Mesenchymal stem cell (in vitro differentiated cells and primary cell): ENCODE data around the gene DNAJB11.

Experiments
- DNase-seq: peaks from one replicate; pipeline ENCODE4 v3.0.0-alpha.2; 2013
- H2AFZ ChIP-seq: one replicate; pipeline ENCODE4 v1.6.1; 2013; ENCODE audit warnings: low read depth, mild to moderate bottlenecking, control low read depth, inconsistent platforms, low read length, moderate library complexity
- H2AK5ac ChIP-seq: 2 replicates; pipeline ENCODE4 v1.6.1; 2013; ENCODE audit warnings: low read length, moderate library complexity, mild to moderate bottlenecking, inconsistent platforms; ENCODE audit not compliant: severe bottlenecking
- H2BK120ac ChIP-seq: one replicate; pipeline ENCODE4 v1.6.1; 2013; ENCODE audit warnings: low read depth, mild to moderate bottlenecking, inconsistent platforms, low read length, moderate library complexity
- H2BK12ac ChIP-seq, 2 experiments: one replicate each; pipeline ENCODE4 v1.6.1; 2013; ENCODE audit warnings: inconsistent platforms in 2 of 2, low read length in 2 of 2, mild to moderate bottlenecking in 2 of 2, moderate library complexity in 2 of 2, control low read depth in 1 of 2
- H2BK15ac ChIP-seq: one replicate; pipeline ENCODE4 v1.6.1; 2013; ENCODE audit warnings: mild to moderate bottlenecking, low read depth, inconsistent platforms; ENCODE audit not compliant: poor library complexity, severe bottlenecking
- H2BK5ac ChIP-seq: 2 replicates; pipeline ENCODE4 v1.6.1; 2013; ENCODE audit warnings: low read depth, mild to moderate bottlenecking, low read length, control low read depth, inconsistent platforms; ENCODE audit not compliant: poor library complexity, severe bottlenecking
- H3K14ac ChIP-seq, 2 experiments: one replicate each; pipeline ENCODE4 v1.6.1; 2013; ENCODE audit warnings: inconsistent platforms in 2 of 2, low read length in 2 of 2, control low read depth in 1 of 2, mild to moderate bottlenecking in 1 of 2, moderate library complexity in 1 of 2
- H3K18ac ChIP-seq, 2 experiments: one replicate each; pipeline ENCODE4 v1.6.1; 2013; ENCODE audit warnings: inconsistent platforms in 2 of 2, low read length in 2 of 2, control low read depth in 1 of 2, low read depth in 1 of 2, mild to moderate bottlenecking in 1 of 2
- H3K23ac ChIP-seq, 2 experiments: one replicate each; pipeline ENCODE4 v1.6.1; 2013; ENCODE audit warnings: inconsistent platforms in 2 of 2, low read length in 2 of 2, mild to moderate bottlenecking in 2 of 2, moderate library complexity in 2 of 2, control low read depth in 1 of 2
- H3K27ac ChIP-seq: 2 replicates; pipeline ENCODE4 v1.5.1; 2013; ENCODE audit warnings: mild to moderate bottlenecking, moderate library complexity, low read length, control low read depth, inconsistent platforms; ENCODE audit not compliant: poor library complexity, severe bottlenecking
- H3K27me3 ChIP-seq, 2 experiments: 2 replicates each; pipeline versions ENCODE4 v1.6.1 to v1.7.0; 2013; ENCODE audit warnings: low read length in 2 of 2, mild to moderate bottlenecking in 2 of 2, moderate library complexity in 2 of 2, control low read depth in 1 of 2, inconsistent platforms in 1 of 2; ENCODE audit not compliant: control insufficient read depth in 1 of 2, insufficient read depth in 1 of 2
- H3K36me3 ChIP-seq, 2 experiments: 2 replicates each; pipeline versions ENCODE4 v1.6.1 to v1.7.0; 2013; ENCODE audit warnings: low read length in 2 of 2, control low read depth in 1 of 2, inconsistent platforms in 1 of 2, low read depth in 1 of 2, mild to moderate bottlenecking in 1 of 2; ENCODE audit not compliant: insufficient read depth in 2 of 2, control insufficient read depth in 1 of 2
- H3K4ac ChIP-seq, 2 experiments: one replicate each; pipeline ENCODE4 v1.6.1; 2013; ENCODE audit warnings: inconsistent platforms in 2 of 2, low read length in 2 of 2, mild to moderate bottlenecking in 2 of 2, moderate library complexity in 2 of 2, control low read depth in 1 of 2, low read depth in 1 of 2
- H3K4me1 ChIP-seq: 2 replicates; pipeline ENCODE4 v1.6.1; 2013; ENCODE audit warnings: low read depth, low read length, control low read depth; ENCODE audit not compliant: control insufficient read depth, insufficient read depth
- H3K4me2 ChIP-seq: 2 replicates; pipeline ENCODE4 v1.6.1; 2013; ENCODE audit warnings: low read length, mild to moderate bottlenecking, inconsistent platforms; ENCODE audit not compliant: poor library complexity, severe bottlenecking
- H3K4me3 ChIP-seq, 2 experiments: 2 replicates each; pipeline versions ENCODE4 v1.5.1 to v1.7.0; 2013; ENCODE audit warnings: low read length in 2 of 2, mild to moderate bottlenecking in 2 of 2, control low read depth in 1 of 2, low read depth in 1 of 2; ENCODE audit not compliant: insufficient read depth in 1 of 2
- H3K79me1 ChIP-seq: replicated peaks from 2 replicates; pipeline ENCODE4 v1.6.1; 2013; ENCODE audit warnings: mild to moderate bottlenecking, control low read depth, low read length, inconsistent platforms; ENCODE audit not compliant: poor library complexity, severe bottlenecking
- H3K9ac ChIP-seq: 2 replicates; pipeline ENCODE4 v1.7.0; 2013; ENCODE audit warnings: mild to moderate bottlenecking, low read length, moderate library complexity
- H3K9me3 ChIP-seq: 2 replicates; pipeline ENCODE4 v1.7.0; 2013; ENCODE audit warnings: mild to moderate bottlenecking, low read length; ENCODE audit not compliant: control insufficient read depth
- H4K8ac ChIP-seq: one replicate; pipeline ENCODE4 v1.6.1; 2013; ENCODE audit warnings: inconsistent platforms, mild to moderate bottlenecking, low read length, moderate library complexity
- H4K91ac ChIP-seq: one replicate; pipeline ENCODE4 v1.6.1; 2013; ENCODE audit warnings: mild to moderate bottlenecking, low read length, inconsistent platforms
- WGBS: methylation state at CpG from one replicate; pipeline ENCODE4 v1.1.7; 2013; ENCODE audit warnings: mixed read lengths; 5-methylcytosine and 5-hydroxymethylcytosine counted together

The DNAJB11 gene

GRCh38 chr3:186544281-186544680 is 26.2 kb upstream of the DNAJB11 start, which contains the start of gene CRYGS:
Gene CRYGS, minus strand, starts transcription at chr3:186544380. Its CDS starts 54 bp downstream, at chr3:186544326.
- no peak for DNase-seq
- Histone ChIP-seq H3K9ac (no peak within 1 kb of the TSS), H3K18ac (no peak within 1 kb of the TSS), H3K4me3 (no peak within 1 kb of the TSS), H2AFZ (no peak within 1 kb of the TSS), H3K4me1 (no peaks in the 10 kb centered on the region), H2BK5ac (no peak within 1 kb of the TSS), H3K36me3 (peaks cover 4 to 16% of the 10 kb centered on the region in 2 experiments), H3K23ac (no peak within 1 kb of the TSS), H2BK12ac (no peak within 1 kb of the TSS), H4K91ac (no peak within 1 kb of the TSS), H4K8ac (no peak within 1 kb of the TSS), H3K4me2 (no peak within 1 kb of the TSS), H3K27me3 (no peaks in the 10 kb centered on the region), H3K14ac (no peak within 1 kb of the TSS), H3K79me1 (no peaks in the 10 kb centered on the region), H2BK15ac (no peak within 1 kb of the TSS), H3K27ac (no peak within 1 kb of the TSS), H2AK5ac (no peak within 1 kb of the TSS), H2BK120ac (no peak within 1 kb of the TSS), H3K4ac (no peak within 1 kb of the TSS), H3K9me3 (no peaks in the 10 kb centered on the region)
- 100% methylated on average over 2 of the region's 2 CpGs for WGBS

DNA sequence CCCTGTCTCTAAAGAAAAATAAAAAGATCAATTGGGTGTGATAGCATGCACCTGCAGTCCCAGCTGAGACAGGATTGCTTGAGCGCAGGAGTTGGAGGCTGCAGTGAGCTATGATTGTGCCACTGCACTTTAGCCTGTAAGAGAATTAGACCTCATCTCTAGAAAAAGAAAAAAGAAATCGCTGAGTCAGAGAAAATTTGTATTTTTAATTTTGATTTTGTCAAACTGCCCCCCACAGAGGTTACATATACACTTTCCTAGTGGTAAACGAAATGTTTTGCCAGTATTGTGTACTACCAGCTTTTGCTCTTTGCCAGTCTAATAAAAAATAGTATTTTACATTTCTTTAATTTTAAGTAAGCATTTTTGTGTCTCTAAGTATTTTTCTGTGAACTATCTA is 21.0 kb upstream of the DNAJB11 start:
- no peak overlapping the region for H2BK12ac ChIP-seq
- no peak overlapping the region for H3K14ac ChIP-seq
- H4K8ac ChIP-seq = no peak overlapping the region
- no peak overlapping the region for H3K23ac ChIP-seq
- no peaks in the 10 kb centered on the region for H3K27me3 ChIP-seq
- H3K4me2 ChIP-seq = no peak overlapping the region
- 100% methylated on average over 1 of the region's 3 CpGs for WGBS
- H3K9ac ChIP-seq = no peak overlapping the region
- H3K9me3 ChIP-seq = no peaks in the 10 kb centered on the region
- H3K79me1 ChIP-seq = peaks cover 1% of the 10 kb centered on the region
- no peak overlapping the region for H3K18ac ChIP-seq
- H4K91ac ChIP-seq = no peak overlapping the region
- no peak overlapping the region for H2BK5ac ChIP-seq
- no peak overlapping the region for H3K4me3 ChIP-seq
- no peak overlapping the region for H2BK120ac ChIP-seq
- H2AFZ ChIP-seq = no peak overlapping the region
- H3K36me3 ChIP-seq = peaks cover 16 to 61% of the 10 kb centered on the region in 2 experiments
- no peaks in the 10 kb centered on the region for H3K4me1 ChIP-seq
- DNase-seq = no peak
- no peak overlapping the region for H3K27ac ChIP-seq
- H2AK5ac ChIP-seq = no peak overlapping the region
- H3K4ac ChIP-seq = no peak overlapping the region
- no peak overlapping the region for H2BK15ac ChIP-seq

- Histone ChIP-seq H3K23ac (no peak overlapping the region), H2BK15ac (no peak overlapping the region), H3K9me3 (no peaks in the 10 kb centered on the region), H2BK5ac (no peak overlapping the region), H2BK12ac (no peak overlapping the region), H3K27ac (no peak overlapping the region), H3K36me3 (peaks cover 23 to 77% of the 10 kb centered on the region in 2 experiments), H2AFZ (no peak overlapping the region), H3K27me3 (no peaks in the 10 kb centered on the region), H3K9ac (no peak overlapping the region), H3K4me1 (no peaks in the 10 kb centered on the region), H4K91ac (no peak overlapping the region), H2AK5ac (no peak overlapping the region), H3K79me1 (peaks cover 3% of the 10 kb centered on the region), H2BK120ac (no peak overlapping the region), H3K14ac (no peak overlapping the region), H3K4ac (no peak overlapping the region), H3K4me3 (no peak overlapping the region), H3K18ac (no peak overlapping the region), H4K8ac (no peak overlapping the region), H3K4me2 (no peak overlapping the region)
- WGBS = 96% methylated on average over 5 of the region's 6 CpGs
- no peak for DNase-seq
These were observed 19.1 kb upstream of the DNAJB11 start for GRCh38 chr3:186551387-186551786.

DNA sequence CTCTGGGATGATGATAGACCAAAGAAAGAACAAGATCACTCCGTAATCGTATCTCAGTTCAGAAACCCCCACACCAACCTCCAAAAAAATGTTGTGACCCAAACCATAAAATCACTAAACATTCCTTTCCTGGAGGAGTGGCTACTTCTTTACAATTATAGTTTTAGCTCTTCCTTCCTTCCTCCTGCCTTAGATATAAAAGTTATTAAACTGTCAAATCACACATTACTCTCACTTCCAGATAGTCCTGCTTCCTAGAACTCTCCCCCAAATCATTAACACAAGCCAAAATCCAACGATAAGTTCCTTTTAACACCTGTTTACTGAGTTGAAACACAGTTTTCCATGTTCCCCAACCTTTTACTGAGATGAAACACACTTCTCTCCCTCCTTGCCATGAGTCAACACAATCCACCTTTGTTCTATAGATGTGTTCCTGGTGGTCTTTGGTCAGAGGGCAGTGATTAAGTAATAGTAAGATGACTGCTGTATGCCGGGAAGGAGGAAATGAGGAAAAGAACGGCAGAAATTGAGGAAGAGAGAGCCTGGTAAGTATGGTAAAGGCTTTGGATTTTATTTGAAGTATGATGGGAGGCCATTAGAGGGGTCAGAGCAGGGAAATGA is 18.0 kb upstream of the DNAJB11 start:
- no peaks in the 10 kb centered on the region for H3K4me1 ChIP-seq
- H3K4ac ChIP-seq = no peak overlapping the region
- no peak overlapping the region for H2BK5ac ChIP-seq
- WGBS = 95% methylated on average over 5 of the region's 5 CpGs
- H3K9ac ChIP-seq = no peak overlapping the region
- H3K36me3 ChIP-seq = peaks cover 23 to 88% of the 10 kb centered on the region in 2 experiments
- no peaks in the 10 kb centered on the region for H3K27me3 ChIP-seq
- no peak for DNase-seq
- H3K27ac ChIP-seq = no peak overlapping the region
- peaks cover 6% of the 10 kb centered on the region for H3K79me1 ChIP-seq
- H2BK15ac ChIP-seq = no peak overlapping the region
- no peak overlapping the region for H2AFZ ChIP-seq
- H4K91ac ChIP-seq = no peak overlapping the region
- no peaks in the 10 kb centered on the region for H3K9me3 ChIP-seq
- no peak overlapping the region for H3K23ac ChIP-seq
- H3K4me3 ChIP-seq = no peak overlapping the region
- H3K4me2 ChIP-seq = no peak overlapping the region
- no peak overlapping the region for H3K14ac ChIP-seq
- H3K18ac ChIP-seq = no peak overlapping the region
- no peak overlapping the region for H2AK5ac ChIP-seq
- no peak overlapping the region for H2BK120ac ChIP-seq
- no peak overlapping the region for H4K8ac ChIP-seq
- no peak overlapping the region for H2BK12ac ChIP-seq
